Amniotic stem cell (primary cell): ENCODE data around the gene ZNF467.

Experiments
- DNase-seq: peaks from one replicate; lab custom pipeline; 2025; lab: John Stamatoyannopoulos, UW

ZNF467 gene

DNA sequence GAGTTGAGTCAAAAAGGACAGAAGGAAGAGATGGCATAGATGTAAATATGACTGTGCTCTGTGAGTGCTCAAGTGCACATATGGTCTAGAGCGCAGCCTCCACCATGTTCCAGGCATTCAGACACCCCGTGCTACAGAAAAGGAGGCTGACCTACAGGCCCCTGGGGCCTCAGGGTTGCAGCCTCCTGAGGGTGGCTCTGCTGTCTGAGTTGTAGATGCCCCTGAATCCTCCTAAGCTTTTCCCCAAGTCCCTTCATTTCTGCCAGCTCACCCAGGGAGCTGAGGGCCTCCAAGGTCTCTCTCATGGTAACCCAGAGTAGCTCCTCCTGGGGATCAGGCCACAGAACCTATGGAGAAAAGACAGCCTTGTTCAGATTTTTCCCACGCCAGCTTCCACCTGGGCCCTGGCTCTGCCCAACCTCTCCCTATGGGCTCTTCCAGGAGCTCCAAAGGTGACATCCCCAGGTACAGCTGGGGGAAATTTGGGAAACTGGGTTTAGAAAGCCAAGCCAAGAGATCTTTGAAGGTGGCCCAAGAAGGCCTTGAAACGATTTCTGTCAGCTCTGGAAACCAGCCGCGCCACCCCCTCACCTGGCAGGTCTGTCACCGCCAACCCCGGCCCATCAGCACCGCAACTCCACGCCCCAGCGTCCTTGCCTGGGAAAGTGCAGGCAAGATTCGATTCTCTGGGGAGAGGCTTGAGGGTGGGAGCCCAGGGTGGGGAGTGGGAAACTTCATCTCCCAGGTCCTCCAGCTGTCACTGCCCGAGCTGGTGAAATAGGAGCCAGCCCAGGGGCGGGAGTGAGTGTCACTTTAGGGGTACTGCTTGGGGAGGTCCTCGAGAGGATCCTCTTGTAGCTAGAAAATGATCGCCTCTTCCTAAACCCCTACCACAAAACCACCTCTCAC lies 2.4 kb downstream of the ZNF467 start:
- DNase-seq, result no peak

DNA sequence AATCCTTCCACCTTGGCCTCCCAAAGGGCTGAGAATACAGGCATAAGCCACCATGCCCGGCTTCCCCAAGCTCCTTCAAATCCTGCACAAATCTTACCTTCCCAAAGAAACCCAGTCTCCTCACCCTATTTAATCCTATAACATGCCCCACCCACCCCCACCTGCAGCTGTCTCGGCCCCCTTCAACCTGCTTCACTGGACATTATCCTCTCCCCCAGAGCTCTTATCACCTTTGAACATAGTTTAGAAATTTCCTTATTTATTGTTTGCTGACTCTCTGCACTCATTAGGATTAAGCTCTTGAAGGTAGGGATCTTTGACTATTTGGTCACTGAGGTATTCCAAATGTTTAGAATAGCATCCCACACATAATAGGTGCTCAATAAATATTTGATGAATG lies 3.5 kb downstream of the ZNF467 start:
- no peak for DNase-seq

GRCh38 chr7:149768931-149769330 lies 4.5 kb downstream of the ZNF467 start:
- DNase-seq, result no peak

DNA sequence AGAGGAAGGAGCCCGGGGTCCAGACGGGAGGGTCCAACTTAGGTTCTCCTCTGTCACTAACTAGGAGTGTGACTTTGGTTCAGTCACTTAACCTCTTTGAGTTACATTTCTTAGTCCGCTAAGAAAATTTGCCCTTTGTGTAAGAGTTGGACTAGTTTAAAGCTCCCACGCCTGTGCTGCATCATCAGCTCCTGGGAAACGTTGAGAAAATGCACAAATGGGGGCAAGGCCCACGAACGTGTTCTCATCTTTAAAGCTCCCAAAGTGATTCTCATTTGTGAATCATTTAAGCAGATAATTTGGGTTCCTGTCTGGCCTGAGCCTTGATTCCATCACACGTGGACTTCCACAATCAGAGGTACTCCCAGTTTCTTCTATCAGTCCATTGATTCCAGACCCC lies 6.3 kb downstream of the ZNF467 start:
- DNase-seq, result no peak

- DNase-seq, result no peak
These were observed 7.2 kb downstream of the ZNF467 start for GRCh38 chr7:149766135-149766675.

DNA sequence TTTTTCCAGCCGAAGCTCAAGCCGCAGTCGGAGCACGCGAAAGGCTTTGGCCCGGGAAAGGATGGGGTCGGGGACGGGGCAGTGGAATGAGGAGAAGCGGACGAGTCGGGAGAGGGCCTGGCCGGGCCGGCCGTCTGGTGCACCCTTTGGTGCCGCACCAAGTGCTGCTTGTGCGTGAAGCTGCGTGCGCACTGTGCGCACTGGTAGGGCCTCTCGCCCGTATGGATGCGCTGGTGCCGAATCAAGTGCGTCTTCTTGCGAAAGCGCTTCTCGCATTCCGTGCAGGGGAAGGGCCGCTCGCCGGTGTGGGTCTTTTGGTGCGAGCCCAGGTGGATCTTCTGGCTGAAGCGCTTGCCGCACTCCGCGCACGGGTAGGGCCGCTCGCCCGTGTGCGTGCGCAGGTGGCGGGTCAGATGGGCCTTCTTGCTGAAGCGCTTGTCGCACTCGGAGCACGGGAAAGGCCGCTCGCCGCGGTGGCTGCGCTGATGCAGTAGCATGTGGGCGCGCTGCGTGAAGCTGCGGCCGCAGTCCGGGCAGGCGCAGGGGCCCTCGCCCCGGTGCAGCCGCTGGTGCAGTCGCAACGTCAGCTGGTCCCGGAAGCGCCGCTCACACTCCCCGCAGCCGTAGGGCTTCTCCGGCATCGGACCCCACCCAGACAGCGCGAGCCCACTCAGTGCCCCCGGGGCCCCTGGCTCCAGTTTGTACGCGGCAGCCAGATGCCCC lies 7.8 kb downstream of the ZNF467 start:
- DNase-seq, result no peak

DNA sequence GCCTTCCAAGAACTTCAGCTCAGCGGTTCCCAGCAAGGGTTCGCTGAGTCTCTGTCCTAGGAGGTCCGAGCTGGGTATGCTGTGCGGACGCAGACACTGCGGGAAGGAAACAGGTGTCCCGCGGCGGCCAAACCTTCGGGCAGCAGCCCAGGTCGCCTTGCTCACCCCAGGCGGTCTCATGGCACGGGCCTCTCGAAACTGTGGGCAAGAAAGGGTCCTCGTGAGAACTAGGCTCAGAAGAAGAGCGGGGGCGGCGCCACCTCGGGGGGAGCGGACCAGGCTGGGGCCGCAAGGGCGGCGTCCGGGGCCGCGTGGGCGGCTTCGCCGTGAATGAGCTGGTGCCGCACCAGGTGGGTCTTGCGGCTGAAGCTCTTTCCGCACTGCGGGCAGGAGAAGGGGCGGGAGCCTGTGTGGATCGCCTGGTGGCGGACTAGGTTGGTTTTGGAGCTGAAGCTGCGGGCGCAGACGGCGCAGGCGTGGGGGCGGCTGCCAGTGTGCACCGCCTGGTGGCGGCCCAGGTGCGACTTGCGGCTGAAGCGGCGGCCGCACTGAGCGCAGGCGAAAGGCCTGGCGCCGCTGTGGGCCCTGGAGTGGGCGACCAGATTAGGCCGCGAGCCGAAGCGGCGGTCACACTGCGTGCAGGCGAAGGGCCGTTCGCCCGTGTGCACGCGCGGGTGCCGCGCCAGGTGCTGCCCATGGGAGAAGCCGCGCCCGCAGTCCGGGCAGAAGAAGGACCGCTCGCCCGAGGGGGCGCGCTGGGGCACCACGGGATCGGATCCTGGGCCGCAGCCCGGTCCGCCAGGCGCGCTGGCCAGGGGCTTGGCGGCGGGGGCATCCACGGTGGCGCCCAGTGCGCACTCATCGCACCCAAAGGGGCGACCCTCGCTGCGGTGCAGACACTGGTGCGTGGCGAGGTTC lies 8.6 kb downstream of the ZNF467 start:
- no peak for DNase-seq

DNA sequence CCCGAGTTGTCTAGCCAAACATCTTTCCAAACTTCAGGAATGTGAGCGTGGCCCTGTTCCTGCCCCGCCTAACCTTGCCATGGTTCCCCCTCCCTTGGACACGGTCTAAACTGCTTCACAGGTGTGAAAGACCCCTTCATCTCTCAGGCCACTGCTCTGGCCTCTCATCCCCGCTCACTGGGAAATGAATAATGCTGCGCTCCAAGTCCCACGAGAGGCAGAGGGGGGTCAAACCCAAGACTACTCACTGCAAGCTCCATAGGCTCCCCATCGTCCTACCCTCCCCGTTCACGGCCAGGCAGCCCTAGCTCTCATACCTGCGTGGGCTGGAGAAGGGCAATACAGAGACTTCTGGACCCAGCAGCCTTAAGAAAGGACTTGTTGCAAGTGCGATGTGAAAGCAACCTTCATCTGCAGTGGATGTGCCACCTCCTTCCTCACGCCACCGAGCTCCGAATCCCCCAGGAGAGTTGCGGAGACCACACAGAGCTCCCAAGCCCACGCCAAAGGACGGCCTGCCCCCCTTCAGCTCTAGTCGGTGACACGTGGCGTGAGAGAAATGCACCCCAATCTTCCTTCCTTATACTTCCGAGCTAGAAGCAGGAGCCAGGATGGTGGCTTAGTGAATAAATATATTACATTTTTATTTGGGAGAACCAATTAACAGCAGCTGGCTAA lies 9.7 kb downstream of the ZNF467 start:
- DNase-seq, result no peak

- DNase-seq, result no peak
These were observed 10.8 kb downstream of the ZNF467 start for GRCh38 chr7:149762610-149763009.

GRCh38 chr7:149762089-149762488 lies 11.3 kb downstream of the ZNF467 start:
- no peak for DNase-seq

- no peak for DNase-seq
These were observed 12.1 kb downstream of the ZNF467 start for GRCh38 chr7:149761307-149761706.

DNA sequence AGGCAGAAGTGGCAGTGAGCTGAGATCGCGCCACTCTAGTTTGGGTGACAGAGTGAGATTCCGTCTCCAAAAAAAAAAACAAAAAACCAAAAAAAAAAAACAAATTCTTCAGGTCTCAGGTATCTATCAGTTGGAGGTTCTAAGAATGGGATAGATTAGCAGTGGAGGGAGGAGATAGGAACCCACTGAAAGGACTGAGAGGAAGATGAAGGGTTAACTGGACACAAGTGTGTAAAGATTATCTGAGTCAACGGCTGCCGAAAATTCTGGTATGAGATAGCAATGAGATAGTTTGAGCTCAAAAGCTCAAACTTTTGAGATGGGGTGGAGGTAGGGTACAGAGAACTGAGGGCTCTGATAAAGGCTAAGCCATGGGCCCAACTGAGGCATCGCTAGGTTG lies 12.8 kb downstream of the ZNF467 start:
- DNase-seq, result no peak

DNA sequence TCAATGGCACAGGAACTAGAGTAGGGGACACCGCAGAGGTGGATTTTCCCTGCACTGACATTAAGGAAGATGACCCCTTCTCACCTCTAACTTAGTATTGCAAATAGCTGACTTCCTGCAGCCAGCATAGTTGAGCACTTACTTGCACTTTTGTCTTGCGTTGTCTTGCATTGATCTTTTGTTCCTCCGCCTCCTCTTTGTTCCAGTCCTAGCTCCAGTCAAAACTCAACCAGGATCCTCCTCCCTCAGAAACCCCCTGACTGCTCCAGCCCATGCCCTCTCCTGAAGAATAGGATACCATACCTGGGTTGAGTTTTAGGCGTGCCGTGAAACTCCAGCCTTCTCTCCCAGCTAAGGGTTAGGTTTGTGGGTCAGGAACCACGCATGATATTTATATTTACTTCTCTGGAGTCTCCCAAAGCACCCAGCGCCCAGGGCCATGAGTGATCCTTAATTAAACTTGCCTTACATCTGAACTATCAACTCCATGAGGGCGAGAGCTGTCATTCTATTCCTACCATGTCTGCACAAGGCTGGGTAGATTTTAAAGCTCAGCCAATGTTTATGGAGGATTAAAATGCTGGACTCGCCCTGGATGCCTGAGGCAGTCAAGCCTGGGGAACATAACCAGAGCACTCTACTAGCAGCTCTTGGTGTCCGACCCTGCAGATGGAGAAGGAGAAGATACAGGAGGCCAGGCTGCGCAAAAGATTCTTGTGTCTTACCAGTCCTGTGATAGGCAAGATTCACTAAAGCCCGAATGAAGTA lies 14.1 kb downstream of the ZNF467 start:
- DNase-seq, result no peak

DNA sequence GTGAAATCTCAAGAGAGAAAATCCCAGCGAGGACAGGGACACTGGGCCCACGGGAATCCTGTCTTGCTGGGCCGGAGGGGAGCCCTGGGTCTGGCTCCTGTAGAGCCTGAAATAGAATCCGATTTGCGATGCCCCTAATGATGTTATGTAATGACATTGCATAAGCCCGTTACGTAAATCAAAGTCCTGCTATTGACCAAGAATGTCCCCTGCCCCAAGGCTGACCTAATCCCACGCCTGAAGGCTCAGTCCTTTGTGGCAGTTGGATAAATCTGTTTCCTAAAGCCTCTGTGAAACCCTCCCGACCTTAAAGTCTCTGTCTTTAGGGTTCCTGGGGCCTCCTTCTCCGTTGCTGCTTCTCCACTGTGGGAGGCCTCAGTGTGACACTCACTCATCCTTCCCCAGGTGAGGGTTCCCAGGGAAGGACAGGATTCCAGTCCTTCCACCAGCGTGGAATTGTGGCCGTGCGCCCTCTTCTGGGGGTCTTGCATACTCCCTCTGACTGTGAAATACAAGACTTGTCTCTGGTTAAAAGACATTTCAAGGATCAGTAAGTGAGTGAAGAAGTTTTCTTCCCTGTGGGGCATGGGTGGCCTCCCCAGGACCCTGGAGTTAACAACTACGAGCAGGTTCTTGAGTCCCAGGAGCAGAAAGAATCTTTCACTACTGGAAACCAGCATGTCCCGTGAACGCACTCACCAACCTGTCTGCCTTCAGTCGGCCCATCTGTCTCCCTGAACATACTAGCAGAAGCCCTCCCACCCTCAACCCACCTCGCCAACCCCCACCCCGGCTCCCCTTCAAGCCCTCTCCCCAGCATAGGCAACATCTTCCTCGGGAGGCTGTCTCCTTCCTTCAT lies 19.8 kb downstream of the ZNF467 start:
- DNase-seq, result peak; percentile 19

DNA sequence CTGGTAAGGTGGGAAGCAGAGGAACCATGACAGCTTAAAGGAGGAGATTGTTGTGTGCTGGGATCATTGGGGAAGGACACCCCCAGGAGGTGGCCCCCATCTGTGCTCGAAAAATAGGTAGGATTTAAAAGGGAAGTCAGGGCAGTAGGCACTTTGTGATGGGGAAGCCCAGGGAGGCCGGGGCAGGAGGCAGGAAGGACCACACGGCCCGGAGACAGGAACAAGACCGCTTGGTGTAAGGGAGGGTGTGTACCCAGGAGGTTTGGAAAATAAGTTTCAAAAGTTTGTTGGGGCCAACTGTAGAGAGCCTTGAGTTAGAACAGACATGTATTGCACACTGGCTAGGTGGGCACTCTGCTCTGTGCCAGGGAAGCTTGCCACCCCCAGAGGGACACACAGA lies 20.7 kb downstream of the ZNF467 start:
- DNase-seq, result no peak

- DNase-seq, result no peak
These were observed 22.2 kb downstream of the ZNF467 start for GRCh38 chr7:149751043-149751775.

GRCh38 chr7:149750122-149750845 lies 23.1 kb downstream of the ZNF467 start:
- DNase-seq, result no peak
